Left ventricle myocardium superior (tissue), 1 donor: ENCODE results near the gene NEDD4L. TPM values are rescaled to one million over a fixed set of nuclear protein-coding genes. Genes with fewer than 3 reads are reported as not detected.
A peak's percentile ranks its signal among the peaks of the same experiment; 100 is the strongest.
"Not testable (repeated sequence)": the region's sequence is repeated elsewhere in the genome, so short reads cannot be mapped to it uniquely, and the experiment has no call there.

ENCODE experiments used
- ATAC-seq: fragments of 200-7000 bp; cut with Tn5 transposase; one replicate; pipeline ENCODE4 v1.9.1; 2020; ENCODE audit warnings: mild to moderate bottlenecking, moderate library complexity
- DNase-seq: peaks from one replicate; pipeline ENCODE4 v3.0.0-alpha.2; 2020
- intact Hi-C: fragments of 100-400 bp; cut with micrococcal nuclease; formaldehyde crosslinking; loops from one replicate; pipeline ENCODE4 v1.11.0; 2022
- total RNA-seq: library from RNA; stranded (reverse); fragmentation: NEBNext Ultra II Directional; extraction: Animal tissue kit (Norgen Biotek cat#: 25700); gene quantifications from one replicate; pipeline ENCODE4 v1.2.1, GENCODE V29; 2021
- donor health status: DM: no; HTN: yes; CAD: no; lungs with severe emphysema.

NEDD4L gene
- total RNA-seq, 1 donor from 2014 or later, result 67.4 TPM

DNA sequence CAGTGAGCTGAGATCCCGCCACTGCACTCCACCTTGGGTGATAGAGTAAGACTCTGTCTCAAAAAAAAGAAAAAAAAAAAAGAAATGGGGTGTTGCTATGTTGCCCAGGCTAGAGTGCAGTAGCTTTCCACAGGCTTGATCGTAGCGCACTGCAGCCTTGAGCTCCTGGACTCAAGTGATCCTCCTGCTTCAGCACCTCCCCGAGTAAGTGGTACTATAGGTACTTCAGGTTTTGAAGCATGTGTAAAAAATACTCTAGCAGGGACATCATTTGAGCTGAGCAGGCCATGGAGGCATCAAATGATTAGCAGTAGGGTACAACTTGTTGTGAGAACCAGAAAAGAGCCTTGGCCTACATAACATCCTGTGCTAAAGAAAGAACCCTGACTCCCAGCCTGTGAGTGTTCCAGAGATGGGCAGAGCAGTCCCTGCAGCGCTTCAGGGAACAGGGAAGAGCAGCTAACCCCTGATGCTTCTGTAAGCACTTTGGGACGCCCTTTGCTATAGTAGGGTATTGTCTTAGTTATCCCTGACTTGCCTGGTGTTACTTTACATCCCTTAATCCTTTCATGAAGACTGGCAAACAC, 119.1 kb downstream of the NEDD4L start:
- intact Hi-C loops, result no loop called here
- DNase-seq, result no peak
- no peak for ATAC-seq

DNA sequence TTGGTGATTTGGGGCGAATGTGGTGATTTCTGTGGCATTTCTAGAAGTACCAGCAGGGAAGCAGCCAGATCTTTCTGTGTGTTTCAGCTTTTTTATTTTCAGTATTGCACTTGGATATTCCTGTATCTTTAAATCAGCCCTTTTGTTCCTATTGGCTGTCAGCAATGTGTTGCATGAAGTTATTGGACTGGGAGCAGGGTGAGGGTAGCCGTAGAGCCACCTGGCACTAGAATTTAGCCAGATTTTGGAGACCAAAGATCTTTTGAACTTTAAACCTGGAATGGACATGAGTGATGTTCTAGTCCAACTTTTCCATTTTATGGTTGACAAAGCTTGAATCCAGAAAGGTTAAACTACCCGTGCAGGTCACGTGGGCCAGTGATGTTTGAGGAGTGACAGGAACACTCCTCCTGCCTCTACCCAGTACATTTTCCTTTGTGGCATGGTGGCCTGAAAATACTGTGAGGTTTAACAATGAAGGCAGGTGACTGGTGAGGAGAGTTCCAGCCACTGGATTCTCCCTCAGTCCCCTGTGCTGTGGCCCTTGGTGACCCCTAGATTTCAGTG, 122.3 kb downstream of the NEDD4L start:
- ATAC-seq (no peak), DNase-seq (no peak)
- intact Hi-C loops, result no loop called here

DNA sequence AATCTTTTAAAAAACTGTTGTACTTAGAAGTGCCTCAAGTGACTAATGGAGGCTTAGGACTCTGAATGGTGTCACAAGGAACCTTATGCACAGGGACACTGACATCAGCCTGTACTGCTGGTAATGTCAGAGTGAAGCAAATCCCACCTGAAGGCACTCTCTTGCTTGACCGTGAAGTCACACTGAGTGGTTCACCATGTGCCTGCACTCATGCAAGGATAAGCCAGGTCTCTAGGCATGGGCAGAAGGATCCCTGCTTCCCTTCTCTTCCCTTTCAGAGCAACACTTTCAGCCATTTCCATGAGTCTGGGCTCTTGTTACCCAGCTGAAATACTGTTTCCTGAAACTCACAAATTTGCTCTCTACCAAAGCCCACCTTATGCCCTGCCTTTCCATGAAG, 123.0 kb downstream of the NEDD4L start:
- intact Hi-C loops, result no loop called here
- ATAC-seq (no peak), DNase-seq (no peak)

DNA sequence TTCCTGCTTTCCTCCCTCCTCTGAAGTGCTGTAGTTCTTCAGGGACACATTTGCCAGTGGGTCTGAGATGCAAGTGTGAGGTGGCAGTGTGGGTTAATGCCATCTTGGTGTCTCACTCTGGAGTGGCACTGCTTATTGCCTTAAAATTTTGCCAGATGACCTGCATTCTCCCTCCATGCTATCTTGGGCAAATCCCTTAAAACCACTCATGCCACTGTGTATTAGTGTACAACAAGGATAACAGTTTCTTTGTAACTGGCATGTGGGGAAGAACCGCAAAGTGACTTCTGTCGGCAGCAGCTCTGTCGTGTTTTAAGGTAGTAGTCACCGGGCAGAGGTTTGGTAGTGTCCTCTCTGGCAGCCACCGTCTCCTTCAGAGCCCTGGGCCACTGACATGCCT, 124.2 kb downstream of the NEDD4L start:
- intact Hi-C loops, result no loop called here
- DNase-seq, result no peak
- ATAC-seq, result no peak

DNA sequence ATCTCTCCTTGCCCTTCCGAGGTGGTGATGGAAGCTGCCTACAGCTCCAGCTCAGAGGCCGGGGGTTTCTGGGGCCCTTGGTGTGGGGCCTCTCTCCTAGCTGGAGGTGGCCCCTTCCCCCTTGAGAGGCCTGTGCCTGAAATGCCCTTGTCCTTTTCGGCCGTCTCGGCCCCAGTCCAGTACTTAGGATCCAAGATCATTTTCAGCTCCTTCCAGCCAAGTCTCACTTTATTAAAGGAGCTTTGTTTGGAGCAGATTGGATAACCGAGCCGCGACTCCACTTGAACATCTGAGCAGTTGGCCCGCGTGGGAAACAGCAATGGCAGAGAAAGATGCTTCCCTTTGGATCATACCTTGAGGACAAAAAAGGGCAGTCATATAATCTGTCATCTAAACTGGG, 125.0 kb downstream of the NEDD4L start:
- intact Hi-C loops, result no loop called here
- DNase-seq, result no peak
- no peak for ATAC-seq

DNA sequence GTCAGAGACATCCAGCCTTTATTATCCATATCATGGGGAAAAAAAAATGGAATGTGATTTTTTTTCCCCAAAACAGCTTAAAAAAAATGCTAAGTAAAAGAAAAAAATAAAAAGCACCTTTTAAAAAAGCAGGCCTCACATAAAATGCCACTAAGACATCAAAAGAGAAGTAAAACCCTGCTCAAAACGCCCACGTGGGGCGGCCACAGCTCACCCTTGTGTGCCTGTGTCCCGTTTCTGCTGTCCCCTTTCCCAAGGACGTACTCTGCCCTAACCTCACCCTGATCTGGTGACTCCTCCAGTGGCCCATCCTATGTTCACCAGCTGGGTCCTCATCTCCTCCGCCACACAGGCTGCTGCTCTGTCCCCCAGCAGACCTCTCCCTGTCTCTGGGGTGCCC, 125.4 kb downstream of the NEDD4L start:
- no peak for ATAC-seq
- intact Hi-C loops, result no loop called here

DNA sequence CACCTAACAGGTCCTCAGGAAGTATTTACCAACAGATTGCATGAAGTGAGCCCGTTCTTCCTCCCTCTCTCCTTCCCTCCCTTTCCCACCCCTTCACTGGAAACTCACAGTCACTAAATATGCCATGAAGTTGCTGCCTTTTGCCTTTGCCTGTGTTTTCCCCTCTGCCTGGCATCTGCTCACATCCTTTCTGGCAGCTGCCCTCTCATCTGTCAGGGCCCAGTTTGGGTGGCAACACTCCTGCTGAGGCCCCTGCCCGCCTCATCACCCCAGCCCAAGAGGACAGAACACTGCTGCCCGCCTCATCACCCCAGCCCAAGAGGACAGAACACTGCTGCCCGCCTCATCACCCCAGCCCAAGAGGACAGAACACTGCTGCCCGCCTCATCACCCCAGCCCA, 126.0 kb downstream of the NEDD4L start:
- intact Hi-C loops, DNase-seq, ATAC-seq: not testable (repeated sequence)

More for the DNA sequence above, 125.4 kb downstream of the NEDD4L start:
- no peak for DNase-seq

DNA sequence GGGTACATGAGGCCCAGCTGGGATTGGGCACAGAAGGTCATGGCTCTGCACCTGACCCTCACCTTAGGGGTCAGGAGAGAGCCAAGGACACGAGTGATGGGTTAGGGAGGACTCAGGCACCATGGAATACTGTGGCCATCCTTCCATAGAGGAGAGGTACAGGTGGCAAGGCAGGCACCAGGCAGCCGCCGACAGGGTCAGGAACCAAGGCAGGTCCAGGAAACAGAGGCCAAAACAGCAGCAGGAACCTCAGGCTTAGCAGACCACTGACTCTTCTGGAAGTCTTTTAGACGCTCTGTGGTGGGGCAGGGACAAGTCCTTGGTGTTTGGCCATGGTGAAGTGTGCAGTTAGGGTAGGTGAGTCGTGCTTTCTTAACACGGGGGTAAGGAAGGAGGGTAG, 128.0 kb downstream of the NEDD4L start:
- no peak for DNase-seq
- no peak for ATAC-seq
- intact Hi-C loops, result no loop called here

DNA sequence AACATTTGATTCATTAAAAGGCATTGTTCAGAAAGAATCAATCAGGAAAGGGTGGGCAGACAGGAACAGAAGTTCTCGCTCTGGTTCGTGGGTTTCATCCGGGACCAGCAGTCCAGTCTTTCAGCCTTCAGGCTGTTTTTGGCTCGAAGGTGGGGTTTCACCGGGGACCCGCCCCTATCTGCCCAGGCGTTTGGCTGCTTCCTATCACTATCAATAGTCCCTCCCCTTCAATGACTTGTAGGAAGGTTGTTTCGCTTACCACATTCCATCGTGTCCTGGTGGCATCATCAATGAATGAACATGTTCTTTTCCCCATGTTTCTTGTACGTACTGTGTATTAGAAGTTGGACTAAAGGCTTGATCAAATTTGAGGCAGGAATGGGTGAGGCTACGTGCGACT, 130.3 kb downstream of the NEDD4L start:
- intact Hi-C loops, result no loop called here
- no peak for DNase-seq
- no peak for ATAC-seq

DNA sequence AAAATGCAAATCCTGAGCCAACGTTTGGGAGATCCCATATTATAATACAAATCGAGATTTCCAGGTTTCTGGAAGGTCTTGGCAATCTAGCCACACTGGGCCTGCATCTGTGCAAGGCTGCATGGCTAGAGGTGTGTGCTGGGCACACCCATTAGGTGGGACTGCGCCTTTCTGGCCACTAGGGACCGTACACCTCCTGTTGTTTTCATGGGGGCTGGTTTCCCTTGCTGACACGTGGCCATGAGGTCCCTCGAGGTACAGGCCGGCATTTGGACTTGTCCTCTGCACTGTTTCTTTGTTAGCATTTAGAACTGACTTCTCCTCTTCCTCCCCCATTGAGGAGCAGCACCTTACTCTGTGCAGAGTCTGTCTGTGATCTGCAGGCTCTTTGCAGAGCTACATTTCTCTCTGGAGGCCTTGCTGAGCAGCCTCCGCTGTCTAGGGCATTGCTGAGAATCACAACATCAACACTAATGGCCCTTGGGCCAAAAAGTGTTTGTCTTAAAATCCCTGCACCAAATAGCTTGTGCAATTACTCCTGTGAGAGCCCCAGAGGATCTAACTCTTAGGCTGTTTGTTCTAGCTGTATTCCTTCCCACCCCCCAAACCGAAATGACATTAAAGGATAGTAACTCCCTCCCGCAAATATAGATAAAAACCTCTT, 131.2 kb downstream of the NEDD4L start:
- intact Hi-C loops, result no loop called here
- no peak for ATAC-seq

DNA sequence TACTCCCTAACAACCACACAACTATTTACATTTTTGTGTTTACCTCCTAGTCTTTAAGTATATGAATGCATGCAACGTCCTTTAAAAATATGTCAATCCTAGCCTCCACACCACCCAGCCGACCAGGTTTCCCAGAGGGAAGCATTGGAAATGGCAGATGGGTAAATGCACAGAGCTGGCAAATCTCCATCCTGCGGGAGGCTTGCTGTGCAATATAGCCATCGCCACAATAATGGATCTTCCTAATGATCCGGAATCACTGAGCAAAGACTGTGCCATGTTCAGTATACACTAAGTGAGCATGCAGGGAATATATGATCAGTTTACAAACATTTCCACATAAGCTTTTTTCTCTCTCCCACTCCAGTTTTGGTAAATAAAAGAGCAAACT, 131.8 kb downstream of the NEDD4L start:
- intact Hi-C loops, result no loop called here
- DNase-seq (no peak), ATAC-seq (no peak)

More for the DNA sequence above, 131.2 kb downstream of the NEDD4L start:
- no peak for DNase-seq

DNA sequence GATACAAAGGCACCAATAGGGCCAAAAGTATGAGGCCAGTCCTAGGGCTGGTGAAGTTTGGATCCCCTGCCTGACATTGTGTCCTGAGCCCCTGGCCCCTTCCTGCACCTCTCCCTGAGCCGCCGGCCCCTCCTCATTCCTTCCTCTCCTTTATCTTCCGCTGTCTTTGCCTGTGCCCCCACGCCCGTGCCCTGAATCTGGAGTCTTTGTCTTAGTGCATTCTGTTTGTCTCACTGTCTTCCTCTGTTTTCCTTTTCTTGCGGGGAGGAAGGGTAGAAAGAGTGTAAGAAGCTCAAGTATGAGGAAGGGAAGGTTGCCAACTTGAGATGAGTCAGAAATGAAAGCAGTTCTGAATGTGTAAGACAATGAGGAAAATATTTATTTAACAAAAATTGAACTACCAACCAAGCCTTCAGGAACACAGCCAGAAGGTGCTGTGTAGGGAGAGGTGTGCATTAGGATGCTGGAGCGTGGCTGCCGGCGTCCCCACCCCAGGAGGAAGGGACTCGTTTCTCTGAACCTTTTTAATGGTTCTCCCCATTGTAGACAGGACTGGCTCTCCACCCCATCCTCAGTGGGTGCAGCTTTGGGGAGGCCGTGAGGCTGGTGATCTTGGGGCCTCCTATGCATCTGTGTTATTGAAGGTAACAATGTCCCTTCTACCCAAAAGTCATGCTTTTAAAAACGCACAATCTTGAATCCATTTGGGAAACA, 133.1 kb downstream of the NEDD4L start:
- DNase-seq, result no peak
- intact Hi-C loops, result no loop called here
- ATAC-seq, result no peak

DNA sequence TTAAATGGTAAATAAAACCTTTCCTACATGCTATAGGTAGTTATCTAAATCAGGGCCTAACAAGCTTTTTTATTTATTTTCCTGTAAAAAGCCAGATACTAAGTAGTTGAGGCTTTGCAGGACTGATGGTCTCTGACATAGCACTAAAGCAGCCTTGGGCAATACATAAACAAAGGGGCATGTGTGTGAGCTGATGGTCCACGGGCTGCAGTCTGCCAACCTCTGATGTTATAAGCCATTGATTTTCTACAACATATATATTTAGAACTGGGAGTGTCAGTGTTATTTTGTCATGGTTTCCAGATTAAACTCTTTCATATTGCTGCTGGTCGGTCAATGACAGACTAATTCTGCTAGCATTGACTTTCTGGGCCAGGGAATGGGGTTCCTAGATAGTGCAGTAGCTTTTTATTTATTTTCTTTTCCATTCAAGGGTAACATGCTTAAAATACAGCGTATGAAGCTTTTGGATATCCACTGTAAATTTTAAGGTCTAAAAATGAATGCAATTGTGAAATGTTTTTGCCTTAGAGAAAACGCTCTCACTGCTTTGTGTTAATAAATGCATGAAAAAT, 134.0 kb downstream of the NEDD4L start:
- intact Hi-C loops, result no loop called here
- no peak for ATAC-seq

DNA sequence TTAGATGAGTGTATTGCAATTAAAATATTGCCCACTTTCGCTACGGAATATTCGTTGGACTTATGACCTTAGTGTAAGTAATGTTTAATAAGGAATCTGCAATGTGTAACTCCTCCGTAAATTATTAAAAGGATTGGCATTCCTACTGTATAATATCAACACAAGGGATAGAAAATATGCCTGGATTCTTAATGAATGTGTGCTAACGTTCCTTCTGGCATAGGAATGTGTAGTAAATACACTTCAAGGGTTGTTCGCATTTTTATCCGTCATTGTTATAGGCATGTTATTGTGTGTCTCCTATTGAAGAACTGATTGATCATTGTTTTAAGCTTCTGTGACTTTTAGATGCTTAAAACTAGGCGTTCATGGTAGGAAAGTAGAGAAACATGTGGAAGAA, 134.5 kb downstream of the NEDD4L start:
- intact Hi-C loops, result no loop called here
- DNase-seq, result no peak
- no peak for ATAC-seq

More for the DNA sequence above, 134.0 kb downstream of the NEDD4L start:
- DNase-seq, result no peak

DNA sequence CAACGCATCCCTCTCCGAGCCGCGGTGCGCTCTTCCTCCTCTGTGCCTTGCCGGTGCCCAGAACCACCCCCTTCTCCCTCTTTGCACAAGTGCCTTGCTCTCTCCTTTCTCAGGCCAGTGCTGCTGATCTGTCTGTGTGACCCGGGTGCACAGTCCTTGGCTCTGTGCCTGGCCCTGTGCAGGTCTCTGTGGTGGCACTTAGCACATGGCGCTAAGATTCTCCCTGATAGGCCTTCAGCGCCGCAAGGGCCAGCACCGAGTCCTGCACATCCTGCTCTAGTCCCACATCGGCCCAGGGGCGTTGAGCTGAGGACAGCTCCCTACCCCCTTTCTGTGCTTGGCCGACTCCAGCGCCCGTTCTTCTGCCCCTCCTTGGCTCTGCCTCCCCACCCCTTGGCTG, 136.1 kb downstream of the NEDD4L start:
- ATAC-seq (no peak), DNase-seq (no peak)
- intact Hi-C loops, result no loop called here

DNA sequence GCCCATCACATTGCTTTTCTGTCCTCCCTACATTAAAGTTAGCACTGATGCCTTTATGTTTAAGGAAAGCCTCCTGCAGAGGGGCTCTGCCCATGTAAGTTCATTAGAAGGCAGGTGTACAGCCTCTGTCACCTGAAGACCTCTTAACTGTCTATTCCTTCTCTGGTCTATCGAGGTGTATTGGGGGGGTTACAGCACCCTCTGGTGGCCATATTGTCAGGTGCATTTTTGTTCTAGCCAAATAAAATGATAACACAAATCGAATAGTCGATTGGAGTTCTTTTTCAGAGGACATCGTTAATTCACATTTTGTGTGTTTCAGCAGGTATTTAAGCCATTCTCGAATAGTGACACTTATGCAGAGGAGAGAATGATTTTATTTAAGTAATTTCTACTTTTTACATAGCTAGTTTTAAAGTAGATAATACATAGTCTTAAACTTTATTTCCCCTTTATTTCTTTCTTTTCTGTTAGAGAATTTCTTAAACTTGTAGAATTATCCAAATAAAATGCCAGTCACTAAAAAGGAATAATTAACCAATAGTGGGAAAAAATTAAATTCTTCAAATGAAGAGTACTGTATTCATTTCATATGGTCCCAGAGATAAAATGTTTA, 136.8 kb downstream of the NEDD4L start:
- intact Hi-C loops, result no loop called here
- DNase-seq (no peak), ATAC-seq (peak; percentile 35)

DNA sequence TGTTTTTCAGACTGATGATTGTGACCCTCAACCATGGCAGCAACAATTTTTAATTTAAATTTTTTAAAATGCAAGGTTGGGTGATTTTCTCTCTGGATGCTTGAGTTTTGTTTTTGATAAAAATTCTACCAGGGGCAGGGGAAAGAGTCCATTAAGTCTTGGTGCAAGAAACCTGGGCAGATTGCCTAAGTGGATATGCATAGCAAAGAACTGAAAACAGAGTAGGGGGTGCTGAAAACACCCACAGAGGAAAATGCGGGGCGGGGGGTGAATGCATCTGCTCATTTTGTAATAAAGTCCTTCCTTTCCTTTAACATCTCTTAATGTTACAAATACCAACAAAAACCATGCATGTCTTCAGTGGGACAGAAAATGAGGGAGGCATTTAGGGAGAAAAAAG, 138.0 kb downstream of the NEDD4L start:
- intact Hi-C loops, result no loop called here
- ATAC-seq (no peak), DNase-seq (no peak)

DNA sequence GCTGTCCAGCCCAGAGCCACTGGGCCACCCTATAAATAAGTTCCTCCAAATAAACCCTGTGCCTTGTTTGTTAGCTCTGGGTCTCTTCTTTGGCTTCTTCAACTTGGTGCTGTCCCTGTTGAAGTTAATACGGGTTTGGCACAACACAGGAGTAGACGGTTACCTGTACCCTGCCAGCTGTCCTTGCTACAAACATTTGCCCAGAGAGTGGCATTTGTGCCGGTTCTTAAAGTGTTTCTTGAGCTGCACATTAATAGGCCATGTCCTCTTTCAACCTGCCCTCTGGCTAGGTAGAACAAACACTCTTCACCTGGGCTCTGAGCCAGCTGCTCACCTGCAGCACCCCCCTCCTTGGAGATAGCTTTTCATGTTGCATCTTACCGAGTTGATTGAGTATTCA, 139.2 kb downstream of the NEDD4L start:
- ATAC-seq, result no peak
- no peak for DNase-seq
- intact Hi-C loops, result no loop called here

DNA sequence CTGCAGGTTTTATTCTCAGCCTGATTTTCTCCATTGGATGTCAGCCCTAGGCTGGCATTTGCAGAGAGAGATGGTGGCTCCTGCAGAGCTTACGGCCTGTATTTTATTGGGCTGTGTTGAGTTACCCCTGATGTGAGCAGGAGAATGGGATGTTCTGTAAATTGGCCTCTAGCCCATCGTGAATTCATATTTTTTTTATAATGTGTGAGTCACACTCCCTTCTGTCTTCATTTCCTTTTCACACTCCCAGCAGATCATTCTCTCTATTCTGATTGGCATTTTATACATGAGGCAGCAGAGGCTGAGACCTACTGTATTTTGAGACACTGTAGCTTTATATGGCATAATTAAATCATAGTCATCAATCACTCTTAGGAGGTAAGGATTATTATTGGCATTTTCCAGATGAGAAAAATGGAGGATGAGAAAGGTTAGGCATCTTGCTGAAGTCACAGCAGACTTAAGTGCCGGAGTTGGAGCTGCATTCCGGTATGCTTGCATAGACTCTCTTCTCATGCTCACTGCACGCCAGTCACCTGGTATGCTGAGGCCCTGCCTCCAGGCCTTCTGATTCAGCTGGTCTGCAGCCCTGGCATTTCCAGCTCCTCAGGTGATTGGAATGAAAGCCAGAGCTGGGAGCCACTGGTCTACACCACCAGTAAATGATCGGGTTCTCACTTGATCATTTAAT, 142.4 kb downstream of the NEDD4L start:
- DNase-seq (no peak), ATAC-seq (peak; percentile 64)
- intact Hi-C loops, result no loop called here
